SK-N-SH (cell line): ENCODE results near the gene NPRL2.

ENCODE experiments used
- FOSL2 ChIP-seq: IDR thresholded peaks from 2 replicates; pipeline ENCODE4 v1.4.0; 2012; ENCODE audit warnings: low read depth, mild to moderate bottlenecking, moderate library complexity, borderline replicate concordance
- NFIC ChIP-seq: IDR thresholded peaks from 2 replicates; pipeline ENCODE4 v1.4.0; 2012; ENCODE audit warnings: borderline replicate concordance
- POLR2AphosphoS5 ChIP-seq: IDR thresholded peaks from 2 replicates; pipeline ENCODE4 v1.6.1; 2012; ENCODE audit warnings: low read depth, low read length
- RAD21 ChIP-seq: IDR thresholded peaks from 2 replicates; pipeline ENCODE4 v1.6.1; 2012; ENCODE audit warnings: mild to moderate bottlenecking, low read length
- RCOR1 ChIP-seq: fragments of 150-350 bp; IDR thresholded peaks from 2 replicates; pipeline ENCODE4 v1.6.1; 2017; ENCODE audit warnings: antibody characterized with exemption, low read length
- TF ChIP-seq, protein P1 (sequence below): fragments of 200-600 bp; sonication (generic); IDR thresholded peaks from 2 replicates; pipeline ENCODE4 v1.6.1; 2017; ENCODE audit warnings: antibody characterized with exemption, mild to moderate bottlenecking, moderate library complexity
- TF ChIP-seq, protein P2 (sequence below): IDR thresholded peaks from 2 replicates; pipeline ENCODE4; 2012

DNA sequence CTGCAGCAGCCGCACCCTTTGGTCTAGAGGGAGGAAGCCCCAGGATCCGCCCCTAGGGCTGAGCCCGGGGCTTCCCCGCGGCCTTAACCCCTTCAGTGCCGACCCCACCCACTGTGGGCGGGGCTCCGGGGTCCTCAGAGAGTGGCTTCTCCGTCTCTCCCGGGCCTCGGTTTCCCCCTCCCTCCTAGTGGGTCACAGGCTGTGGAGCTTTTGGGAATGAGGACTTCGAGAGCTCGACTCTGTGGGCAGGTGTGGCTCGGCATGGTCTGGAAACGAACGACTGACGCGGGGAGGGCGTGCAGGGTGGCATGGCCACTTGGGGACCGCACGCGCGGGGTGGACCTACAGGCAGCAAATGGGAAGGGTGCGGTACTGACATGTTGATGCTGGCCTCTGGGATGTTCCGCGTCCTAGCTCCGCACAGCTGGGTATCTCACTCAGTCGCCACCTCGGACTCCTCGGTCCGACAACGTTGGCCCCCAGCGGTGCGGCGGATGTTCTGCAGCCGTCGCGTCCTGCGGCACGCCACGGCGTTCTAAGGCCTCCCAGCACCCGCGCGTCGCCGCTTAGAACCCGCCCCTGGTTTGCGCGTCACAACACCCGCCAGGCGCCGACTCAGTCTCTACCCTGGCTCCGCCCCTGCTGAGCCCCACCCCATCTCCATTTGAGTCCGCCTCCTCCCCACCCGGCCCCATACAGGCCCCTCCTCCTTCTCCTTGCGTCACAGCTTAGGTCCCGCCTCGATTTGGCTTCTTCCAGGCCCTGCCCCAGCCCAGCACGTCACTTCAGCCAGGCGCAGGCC is 51.5 kb downstream of the NPRL2 start, which contains the start of the genes HYAL3 and NAA80:
- TF ChIP-seq, protein P1, sequence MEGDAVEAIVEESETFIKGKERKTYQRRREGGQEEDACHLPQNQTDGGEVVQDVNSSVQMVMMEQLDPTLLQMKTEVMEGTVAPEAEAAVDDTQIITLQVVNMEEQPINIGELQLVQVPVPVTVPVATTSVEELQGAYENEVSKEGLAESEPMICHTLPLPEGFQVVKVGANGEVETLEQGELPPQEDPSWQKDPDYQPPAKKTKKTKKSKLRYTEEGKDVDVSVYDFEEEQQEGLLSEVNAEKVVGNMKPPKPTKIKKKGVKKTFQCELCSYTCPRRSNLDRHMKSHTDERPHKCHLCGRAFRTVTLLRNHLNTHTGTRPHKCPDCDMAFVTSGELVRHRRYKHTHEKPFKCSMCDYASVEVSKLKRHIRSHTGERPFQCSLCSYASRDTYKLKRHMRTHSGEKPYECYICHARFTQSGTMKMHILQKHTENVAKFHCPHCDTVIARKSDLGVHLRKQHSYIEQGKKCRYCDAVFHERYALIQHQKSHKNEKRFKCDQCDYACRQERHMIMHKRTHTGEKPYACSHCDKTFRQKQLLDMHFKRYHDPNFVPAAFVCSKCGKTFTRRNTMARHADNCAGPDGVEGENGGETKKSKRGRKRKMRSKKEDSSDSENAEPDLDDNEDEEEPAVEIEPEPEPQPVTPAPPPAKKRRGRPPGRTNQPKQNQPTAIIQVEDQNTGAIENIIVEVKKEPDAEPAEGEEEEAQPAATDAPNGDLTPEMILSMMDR: peak; percentile 31
- TF ChIP-seq RAD21 (no peak), NFIC (no peak), RCOR1 (no peak), POLR2AphosphoS5 (peak; percentile 76), FOSL2 (no peak)
- TF ChIP-seq, protein P2, sequence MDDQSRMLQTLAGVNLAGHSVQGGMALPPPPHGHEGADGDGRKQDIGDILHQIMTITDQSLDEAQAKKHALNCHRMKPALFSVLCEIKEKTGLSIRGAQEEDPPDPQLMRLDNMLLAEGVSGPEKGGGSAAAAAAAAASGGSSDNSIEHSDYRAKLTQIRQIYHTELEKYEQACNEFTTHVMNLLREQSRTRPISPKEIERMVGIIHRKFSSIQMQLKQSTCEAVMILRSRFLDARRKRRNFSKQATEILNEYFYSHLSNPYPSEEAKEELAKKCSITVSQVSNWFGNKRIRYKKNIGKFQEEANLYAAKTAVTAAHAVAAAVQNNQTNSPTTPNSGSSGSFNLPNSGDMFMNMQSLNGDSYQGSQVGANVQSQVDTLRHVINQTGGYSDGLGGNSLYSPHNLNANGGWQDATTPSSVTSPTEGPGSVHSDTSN: no peak
